T-helper 1 cell treated with Interleukin-12 subunit alpha and Interleukin-12 subunit beta and Interleukin-4 antibody, amounts not matched to agents 30 ng/mL and 1 ng/mL, for 36 hours (primary cell): ENCODE data around the gene PCAT7. TPM values are rescaled to one million over a fixed set of nuclear protein-coding genes. Genes with fewer than 3 reads are reported as not detected.

ENCODE experiments used
- intact Hi-C: fragments of 100-400 bp; cut with micrococcal nuclease; formaldehyde crosslinking; loops from one replicate; pipeline ENCODE4 v1.15.1; 2024
- total RNA-seq: library from RNA; stranded (reverse); gene quantifications from 2 replicates; pipeline ENCODE4 v1.2.3, GENCODE V29; 2022

PCAT7 gene
- total RNA-seq, 1 donor from 2014 or later = not detected

DNA sequence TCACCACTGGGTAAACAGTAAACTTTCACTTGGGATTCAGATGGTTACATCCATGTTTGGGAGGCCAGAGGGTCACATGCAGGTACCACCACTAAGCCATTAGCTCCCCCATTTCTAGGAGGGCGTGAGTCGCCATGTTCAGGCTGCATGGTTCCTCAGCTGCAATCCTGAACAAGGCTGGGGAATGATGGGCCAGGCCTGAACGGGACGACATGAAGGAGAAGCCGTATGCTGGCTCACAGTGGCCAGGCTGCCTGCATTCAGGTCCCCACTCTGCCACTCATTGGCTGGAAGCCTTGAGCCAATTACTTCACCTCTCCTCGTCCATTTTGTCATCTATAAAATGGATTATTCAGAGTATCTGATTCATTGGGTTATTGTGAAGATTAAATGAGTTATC, 47.8 kb downstream of the PCAT7 start:
- intact Hi-C loops = loop anchor here (1.0 to 5.0 kb wide), 2 partner anchors 48 to 290 kb away; no protein-coding TSS in a partner anchor

- intact Hi-C loops = loop anchor here (1.0 to 5.0 kb wide), 3 partner anchors 17 to 291 kb away; no protein-coding TSS in a partner anchor
Measured at GRCh38 chr9:94603259-94604160, 48.6 kb downstream of the PCAT7 start.

DNA sequence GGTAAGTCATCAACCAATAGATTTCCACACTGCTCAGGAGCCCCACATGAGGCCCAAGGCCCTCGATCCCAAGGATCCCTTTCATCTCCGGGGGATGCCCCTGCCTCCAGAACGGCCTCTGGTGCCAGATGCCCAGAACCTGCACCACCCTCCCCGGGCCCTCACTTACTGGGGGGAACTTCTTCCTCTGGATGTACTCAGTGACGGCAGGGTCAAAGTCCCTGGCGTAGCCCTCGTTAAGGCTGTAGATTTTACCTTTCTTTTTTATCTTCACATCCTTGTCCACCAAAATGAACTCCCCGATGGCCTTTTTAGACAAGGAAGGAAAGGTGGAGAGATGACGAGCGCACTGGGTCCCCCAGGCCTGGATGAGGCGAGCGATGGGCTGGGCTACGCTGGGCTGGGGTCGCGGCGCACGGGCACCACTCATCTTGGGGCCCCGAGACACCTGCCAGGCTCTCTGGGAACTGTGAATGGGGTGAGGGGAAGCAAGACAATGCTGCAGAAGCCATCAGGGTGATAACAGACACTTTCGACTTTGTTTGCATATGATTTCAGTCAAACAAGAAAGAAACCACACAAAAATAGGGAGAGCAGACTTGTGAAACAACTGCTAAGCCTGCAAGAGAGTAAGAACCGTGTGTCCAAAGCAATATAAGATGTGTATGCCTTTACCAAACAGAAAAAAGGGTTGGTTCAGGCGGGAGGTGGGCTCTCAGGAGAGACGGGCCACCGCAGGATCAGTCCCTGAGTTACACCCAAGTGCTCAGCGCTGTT, 52.0 kb downstream of the PCAT7 start:
- intact Hi-C loops = no loop called here

GRCh38 chr9:94607423-94607691, 52.5 kb downstream of the PCAT7 start:
- intact Hi-C loops = no loop called here

DNA sequence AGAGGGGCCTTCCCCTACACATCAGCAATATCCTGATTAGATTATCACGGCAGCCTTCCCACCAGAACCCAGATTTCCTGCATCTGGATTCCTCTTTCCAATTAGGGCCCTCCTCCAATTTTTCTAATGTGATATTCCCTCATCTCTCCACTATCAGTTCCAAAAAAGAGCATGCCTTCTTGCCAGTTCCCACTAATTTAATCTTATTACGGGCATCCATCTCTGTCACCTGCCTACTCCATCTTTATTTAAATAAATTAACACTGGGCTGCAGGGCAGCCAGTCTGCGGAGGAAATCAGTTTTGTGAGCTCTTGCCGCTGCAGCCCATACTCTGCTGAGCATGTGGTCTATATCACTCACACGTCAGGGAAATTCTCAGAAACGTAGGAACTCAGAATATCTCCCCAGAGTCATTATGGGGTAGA, 55.3 kb downstream of the PCAT7 start:
- intact Hi-C loops = no loop called here

DNA sequence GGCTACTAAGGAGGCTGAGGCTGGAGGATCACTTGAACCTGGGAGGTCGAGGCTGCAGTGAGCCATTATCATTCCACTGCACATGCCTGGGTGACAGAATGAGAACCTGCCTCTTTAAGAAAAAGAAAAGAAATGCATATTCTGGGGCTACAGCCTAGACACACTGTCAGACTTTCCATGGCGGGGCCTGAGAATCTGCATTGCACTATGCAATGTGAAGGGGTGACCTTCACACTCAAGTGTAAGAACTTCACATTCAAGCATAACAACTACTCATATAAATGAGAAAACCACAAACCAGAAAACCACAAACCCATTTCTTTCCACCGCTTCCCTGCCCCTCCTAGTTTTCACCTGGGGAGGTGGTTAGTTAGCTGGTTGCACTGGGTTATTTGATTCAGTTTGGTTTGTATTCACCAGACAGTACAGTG, 56.8 kb downstream of the PCAT7 start:
- intact Hi-C loops = no loop called here

GRCh38 chr9:94612071-94612470, 57.2 kb downstream of the PCAT7 start:
- intact Hi-C loops = no loop called here

- intact Hi-C loops = no loop called here
Measured at GRCh38 chr9:94613003-94613402, 58.1 kb downstream of the PCAT7 start.

- intact Hi-C loops = no loop called here
Measured at GRCh38 chr9:94619026-94619425, 64.1 kb downstream of the PCAT7 start.

Other genes with a start within 250 kb of the PCAT7 start
- gene NUTM2F, start 226.4 kb upstream of the PCAT7 start, total RNA-seq = not detected in 2 replicates
- not detected in 2 replicates for gene FBP2, start 38.7 kb downstream of the PCAT7 start, total RNA-seq
- 0.34 TPM in 1 of 2 replicates, not detected in the other for gene FBP1, start 84.4 kb downstream of the PCAT7 start, total RNA-seq
- gene AOPEP, start 171.6 kb downstream of the PCAT7 start, total RNA-seq = 16.0 and 19.7 TPM in 2 replicates